ENCODE measurements around the gene MFSD6. TPM values are rescaled to one million over a fixed set of nuclear protein-coding genes. Genes with fewer than 3 reads are reported as not detected.

The MFSD6 gene
- total RNA-seq, 1 donor from 2014 or later, result 52.4 TPM

- no peaks in the 10 kb centered on the region for H3K27me3 ChIP-seq (ENCODE audit: control insufficient read depth, insufficient read depth, low read length)
- H3K4me3 ChIP-seq (ENCODE audit: low read depth, low read length), result no peak overlapping the region
- H3K36me3 ChIP-seq (ENCODE audit: control insufficient read depth, insufficient read depth, low read length), result no peaks in the 10 kb centered on the region
- no peak for DNase-seq (ENCODE audit: low read depth)
- no peak for TF ChIP-seq CTCF (IDR thresholded peaks at IDR 0.05; ENCODE audit: insufficient read depth, low read length, poor library complexity, severe bottlenecking)
Observed at GRCh38 chr2:190528521-190529001, 120.4 kb downstream of the MFSD6 start.

GRCh38 chr2:190529486-190530247 lies 121.5 kb downstream of the MFSD6 start:
- no peaks in the 10 kb centered on the region for H3K36me3 ChIP-seq (ENCODE audit: control insufficient read depth, insufficient read depth, low read length)
- DNase-seq (ENCODE audit: low read depth), result no peak
- no peak for TF ChIP-seq CTCF (IDR thresholded peaks at IDR 0.05; ENCODE audit: insufficient read depth, low read length, poor library complexity, severe bottlenecking)
- no peak overlapping the region for H3K4me3 ChIP-seq (ENCODE audit: low read depth, low read length)
- no peaks in the 10 kb centered on the region for H3K27me3 ChIP-seq (ENCODE audit: control insufficient read depth, insufficient read depth, low read length)

GRCh38 chr2:190530248-190530900 lies 122.2 kb downstream of the MFSD6 start:
- H3K4me3 ChIP-seq (ENCODE audit: low read depth, low read length), result no peak overlapping the region
- no peak for TF ChIP-seq CTCF (IDR thresholded peaks at IDR 0.05; ENCODE audit: insufficient read depth, low read length, poor library complexity, severe bottlenecking)
- no peak for DNase-seq (ENCODE audit: low read depth)
- H3K27me3 ChIP-seq (ENCODE audit: control insufficient read depth, insufficient read depth, low read length), result no peaks in the 10 kb centered on the region
- no peaks in the 10 kb centered on the region for H3K36me3 ChIP-seq (ENCODE audit: control insufficient read depth, insufficient read depth, low read length)

- DNase-seq (ENCODE audit: low read depth), result no peak
- TF ChIP-seq CTCF (IDR thresholded peaks at IDR 0.05; ENCODE audit: insufficient read depth, low read length, poor library complexity, severe bottlenecking), result no peak
- H3K36me3 ChIP-seq (ENCODE audit: control insufficient read depth, insufficient read depth, low read length), result no peaks in the 10 kb centered on the region
- H3K4me3 ChIP-seq (ENCODE audit: low read depth, low read length), result no peak overlapping the region
- H3K27me3 ChIP-seq (ENCODE audit: control insufficient read depth, insufficient read depth, low read length), result no peaks in the 10 kb centered on the region
Observed at GRCh38 chr2:190532581-190532980, 124.4 kb downstream of the MFSD6 start.

- Histone ChIP-seq H3K36me3 (ENCODE audit: control insufficient read depth, insufficient read depth, low read length) (no peaks in the 10 kb centered on the region), H3K27me3 (ENCODE audit: control insufficient read depth, insufficient read depth, low read length) (no peaks in the 10 kb centered on the region), H3K4me3 (ENCODE audit: low read depth, low read length) (peak overlapping the region; percentile 70)
- TF ChIP-seq CTCF (IDR thresholded peaks at IDR 0.05; ENCODE audit: insufficient read depth, low read length, poor library complexity, severe bottlenecking), result no peak
- no peak for DNase-seq (ENCODE audit: low read depth)
Observed at GRCh38 chr2:190533175-190533967, 125.2 kb downstream of the MFSD6 start.

Measured in kidney epithelial cell (primary cell).